ENCODE results near the gene UQCC5. TPM values are rescaled to one million over a fixed set of nuclear protein-coding genes. Genes with fewer than 3 reads are reported as not detected.
A peak's percentile ranks its signal among the peaks of the same experiment; 100 is the strongest.

UQCC5 gene
- total RNA-seq, 4 donors from 2014 or later: 1.7 to 7.7 (median 4.1) TPM

GRCh38 chr3:52494886-52495495 lies 41.4 kb upstream of the UQCC5 start, which contains the start of gene STAB1:
STAB1 (plus strand) TSS chr3:52495338; CDS start chr3:52495414, 76 bp downstream.
- Histone ChIP-seq H3K27me3 (no peaks in the 10 kb centered on the region), H3K4me1 (peaks cover 0 to 8% (median 3%) of the 10 kb centered on the region in 4 donors), H3K27ac (peak within 1 kb of the TSS; percentile 35 to 74 (median 52)), H3K9me3 (no peaks in the 10 kb centered on the region), H3K36me3 (peaks cover 0 to 35% (median 0%) of the 10 kb centered on the region in 3 donors), H3K4me3 (peak within 1 kb of the TSS in 3 of 4 donors; percentile 5 to 42 (median 41))
- TF ChIP-seq POLR2A (IDR thresholded peaks at IDR 0.05) (no peak), CTCF (IDR thresholded peaks at IDR 0.05) (no peak)
- peak in 2 of 3 donors; percentile 57 for DNase-seq

- Histone ChIP-seq H3K36me3 (peaks cover 0 to 25% (median 0%) of the 10 kb centered on the region in 3 donors), H3K27ac (peak overlapping the region; percentile 35 to 74 (median 52)), H3K4me1 (peaks cover 0 to 6% (median 2%) of the 10 kb centered on the region in 4 donors), H3K9me3 (no peaks in the 10 kb centered on the region), H3K4me3 (peak overlapping the region in 3 of 4 donors; percentile 5 to 42 (median 41)), H3K27me3 (no peaks in the 10 kb centered on the region)
- no peak for DNase-seq
- TF ChIP-seq CTCF (IDR thresholded peaks at IDR 0.05): no peak
- TF ChIP-seq POLR2A (IDR thresholded peaks at IDR 0.05): no peak
Measured at GRCh38 chr3:52495777-52496602, 40.4 kb upstream of the UQCC5 start.

DNA sequence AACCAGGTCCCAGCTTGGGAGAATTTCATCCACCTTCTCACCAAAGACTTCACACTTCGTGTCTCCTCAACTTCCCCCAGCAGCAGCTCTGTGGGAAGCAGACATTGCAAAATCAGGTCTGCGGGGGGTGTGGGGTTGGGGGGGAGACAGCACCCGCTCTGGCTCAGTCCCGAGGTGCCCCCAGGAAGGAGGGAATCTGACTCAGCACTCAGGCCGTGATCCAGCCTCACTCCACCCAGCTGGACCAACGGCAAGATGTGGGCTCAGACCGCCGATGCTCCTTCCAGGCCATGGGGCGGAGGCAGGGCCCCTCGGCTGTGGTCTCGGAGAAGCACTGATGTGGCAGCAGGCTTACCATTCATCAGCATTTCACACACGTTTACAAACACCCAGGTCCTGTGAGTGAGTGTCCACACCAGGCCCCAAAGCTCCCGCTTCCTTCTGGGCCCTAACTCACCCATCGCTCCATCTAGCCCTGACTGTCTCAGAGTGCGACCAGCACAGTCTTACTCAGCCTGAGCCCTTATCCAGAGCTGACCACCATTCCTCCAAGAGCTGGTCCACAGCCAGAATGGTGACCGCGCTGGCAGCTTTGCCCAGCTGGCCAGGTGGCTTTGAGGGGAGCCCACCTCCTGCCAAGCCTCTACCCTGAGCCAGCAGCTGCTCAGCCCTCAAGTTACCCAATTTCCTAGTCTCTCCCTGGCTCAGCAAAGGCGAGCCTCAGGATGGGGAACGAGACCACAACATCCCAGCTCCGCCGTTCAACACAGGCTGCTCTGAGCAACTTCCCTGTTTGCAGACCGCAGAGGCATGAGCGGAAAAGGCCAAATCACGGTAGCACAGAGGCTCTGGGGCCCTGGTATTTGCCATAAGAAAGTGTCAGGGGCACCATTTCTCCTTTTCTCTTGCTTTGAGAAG lies 38.0 kb upstream of the UQCC5 start:
- Histone ChIP-seq H3K4me3 (no peak overlapping the region), H3K36me3 (peaks cover 0 to under 1% (median 0%) of the 10 kb centered on the region in 3 donors), H3K9me3 (no peaks in the 10 kb centered on the region), H3K27me3 (no peaks in the 10 kb centered on the region), H3K27ac (no peak overlapping the region), H3K4me1 (peaks cover 0 to 6% (median 2%) of the 10 kb centered on the region in 4 donors)
- TF ChIP-seq CTCF (IDR thresholded peaks at IDR 0.05) (no peak), POLR2A (IDR thresholded peaks at IDR 0.05) (no peak)
- DNase-seq: peak in 2 of 3 donors; percentile 41 to 67

- TF ChIP-seq CTCF (IDR thresholded peaks at IDR 0.05) (no peak), POLR2A (IDR thresholded peaks at IDR 0.05) (no peak)
- Histone ChIP-seq H3K4me1 (peaks cover 0 to 6% (median 2%) of the 10 kb centered on the region in 4 donors), H3K36me3 (no peaks in the 10 kb centered on the region), H3K27ac (no peak overlapping the region), H3K9me3 (no peaks in the 10 kb centered on the region), H3K4me3 (no peak overlapping the region), H3K27me3 (no peaks in the 10 kb centered on the region)
- no peak for DNase-seq
Measured at GRCh38 chr3:52501046-52501445, 35.4 kb upstream of the UQCC5 start.

- no peaks in the 10 kb centered on the region for H3K36me3 ChIP-seq
- no peaks in the 10 kb centered on the region for H3K27me3 ChIP-seq
- H3K27ac ChIP-seq: no peak overlapping the region
- H3K4me3 ChIP-seq: no peak overlapping the region
- H3K9me3 ChIP-seq: no peaks in the 10 kb centered on the region
- TF ChIP-seq POLR2A (IDR thresholded peaks at IDR 0.05) (no peak), CTCF (IDR thresholded peaks at IDR 0.05) (no peak)
- H3K4me1 ChIP-seq: peaks cover 0 to 6% (median 2%) of the 10 kb centered on the region in 4 donors
- no peak for DNase-seq
Measured at GRCh38 chr3:52502001-52502400, 34.4 kb upstream of the UQCC5 start.

All from Peyer's patch (tissue), 4 donors.